Gastrocnemius medialis (tissue), 4 donors: ENCODE measurements around the gene CRCP.

Source experiments
- POLR2A ChIP-seq, 2 donors: fragments of 450-650 bp; IDR thresholded peaks; one replicate each; pipeline ENCODE4 v1.6.1; 2017; ENCODE audit warnings: antibody characterized with exemption in 2 of 2, mild to moderate bottlenecking in 2 of 2, moderate library complexity in 2 of 2
- TF ChIP-seq, protein P1 (sequence below), 5 experiments: fragments of 450-650 bp in 3 of 5; fragments of 200-600 bp in 2 of 5; sonication (generic) in 2 of 5; IDR thresholded peaks in 4 of 5; conservative IDR thresholded peaks in 1 of 5; 1 replicate in 4 of 5; 2 replicates in 1 of 5; pipeline ENCODE4 v1.5.1; 2016 to 2019; ENCODE audit warnings: antibody characterized with exemption in 5 of 5, mild to moderate bottlenecking in 3 of 5, moderate library complexity in 3 of 5

DNA sequence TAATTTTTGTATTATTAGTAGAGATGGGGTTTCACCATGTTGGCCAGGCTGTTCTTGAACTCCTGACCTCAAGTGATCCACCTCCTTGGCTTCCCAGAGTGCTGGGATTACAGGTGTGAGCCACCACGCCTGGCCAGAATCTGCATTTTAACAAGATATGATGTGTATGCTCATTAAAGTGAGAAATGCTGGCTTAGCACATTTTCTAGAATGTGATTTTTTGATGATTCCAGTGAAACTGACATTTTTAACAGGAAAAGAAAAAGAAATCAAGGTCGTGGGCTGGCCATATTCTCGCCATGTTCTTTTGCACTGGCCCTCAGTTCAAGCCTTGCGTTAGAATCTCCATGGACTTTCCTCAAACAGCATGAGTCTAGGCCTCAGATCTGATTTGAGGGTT lies 72.3 kb downstream of the CRCP start:
- TF ChIP-seq, protein P1, sequence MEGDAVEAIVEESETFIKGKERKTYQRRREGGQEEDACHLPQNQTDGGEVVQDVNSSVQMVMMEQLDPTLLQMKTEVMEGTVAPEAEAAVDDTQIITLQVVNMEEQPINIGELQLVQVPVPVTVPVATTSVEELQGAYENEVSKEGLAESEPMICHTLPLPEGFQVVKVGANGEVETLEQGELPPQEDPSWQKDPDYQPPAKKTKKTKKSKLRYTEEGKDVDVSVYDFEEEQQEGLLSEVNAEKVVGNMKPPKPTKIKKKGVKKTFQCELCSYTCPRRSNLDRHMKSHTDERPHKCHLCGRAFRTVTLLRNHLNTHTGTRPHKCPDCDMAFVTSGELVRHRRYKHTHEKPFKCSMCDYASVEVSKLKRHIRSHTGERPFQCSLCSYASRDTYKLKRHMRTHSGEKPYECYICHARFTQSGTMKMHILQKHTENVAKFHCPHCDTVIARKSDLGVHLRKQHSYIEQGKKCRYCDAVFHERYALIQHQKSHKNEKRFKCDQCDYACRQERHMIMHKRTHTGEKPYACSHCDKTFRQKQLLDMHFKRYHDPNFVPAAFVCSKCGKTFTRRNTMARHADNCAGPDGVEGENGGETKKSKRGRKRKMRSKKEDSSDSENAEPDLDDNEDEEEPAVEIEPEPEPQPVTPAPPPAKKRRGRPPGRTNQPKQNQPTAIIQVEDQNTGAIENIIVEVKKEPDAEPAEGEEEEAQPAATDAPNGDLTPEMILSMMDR (IDR thresholded peaks at IDR 0.05 in 4 of 5, conservative IDR thresholded peaks at IDR 0.05 in 1 of 5): no peak
- no peak for TF ChIP-seq POLR2A (IDR thresholded peaks at IDR 0.05)
